ENCODE results near the gene TEX19. TPM values are rescaled to one million over a fixed set of nuclear protein-coding genes. Genes with fewer than 3 reads are reported as not detected.
A peak's percentile ranks its signal among the peaks of the same experiment; 100 is the strongest.

The TEX19 gene
- total and polyA plus RNA-seq, 2 experiments from 2014 or later: 0.51 TPM; not detected in 1

- peaks cover 42% of the 10 kb centered on the region for H3K27me3 ChIP-seq
- DNase-seq (ENCODE audit: low read depth in 1 of 2, low spot score in 1 of 2): no peak
These were observed 30.7 kb upstream of the TEX19 start for GRCh38 chr17:82328141-82328993.

GRCh38 chr17:82328994-82329507 lies 30.0 kb upstream of the TEX19 start:
- Histone ChIP-seq H3K4me3 (no peak overlapping the region), H3K27me3 (peaks cover 49% of the 10 kb centered on the region), H3K9me3 (ENCODE audit: low read depth) (no peaks in the 10 kb centered on the region), H3K27ac (no peak overlapping the region), H3K4me1 (ENCODE audit: low read depth) (peaks cover 31% of the 10 kb centered on the region), H3K36me3 (no peaks in the 10 kb centered on the region)
- no peak for DNase-seq (ENCODE audit: low read depth in 1 of 2, low spot score in 1 of 2)
- no peak for TF ChIP-seq CTCF (IDR thresholded peaks at IDR 0.05; ENCODE audit: low read depth, low read length)

More at GRCh38 chr17:82328141-82328993, 30.7 kb upstream of the TEX19 start:
- no peaks in the 10 kb centered on the region for H3K9me3 ChIP-seq (ENCODE audit: low read depth)
- no peak for TF ChIP-seq CTCF (IDR thresholded peaks at IDR 0.05; ENCODE audit: low read depth, low read length)
- peaks cover 31% of the 10 kb centered on the region for H3K4me1 ChIP-seq (ENCODE audit: low read depth)
- H3K4me3 ChIP-seq: no peak overlapping the region
- H3K27ac ChIP-seq: no peak overlapping the region
- H3K36me3 ChIP-seq: no peaks in the 10 kb centered on the region

- no peak for TF ChIP-seq CTCF (IDR thresholded peaks at IDR 0.05; ENCODE audit: low read depth, low read length)
- H3K36me3 ChIP-seq: no peaks in the 10 kb centered on the region
- H3K4me3 ChIP-seq: no peak overlapping the region
- no peak overlapping the region for H3K27ac ChIP-seq
- DNase-seq (ENCODE audit: low read depth in 1 of 2, low spot score in 1 of 2): no peak
- no peaks in the 10 kb centered on the region for H3K9me3 ChIP-seq (ENCODE audit: low read depth)
- H3K27me3 ChIP-seq: peaks cover 57% of the 10 kb centered on the region
- H3K4me1 ChIP-seq (ENCODE audit: low read depth): peaks cover 31% of the 10 kb centered on the region
These were observed 29.2 kb upstream of the TEX19 start for GRCh38 chr17:82329683-82330321.

- H3K4me1 ChIP-seq (ENCODE audit: low read depth): peaks cover 31% of the 10 kb centered on the region
- peaks cover 64% of the 10 kb centered on the region for H3K27me3 ChIP-seq
- H3K9me3 ChIP-seq (ENCODE audit: low read depth): no peaks in the 10 kb centered on the region
- no peak for TF ChIP-seq CTCF (IDR thresholded peaks at IDR 0.05; ENCODE audit: low read depth, low read length)
- no peaks in the 10 kb centered on the region for H3K36me3 ChIP-seq
- DNase-seq (ENCODE audit: low read depth in 1 of 2, low spot score in 1 of 2): peak; percentile 59 to 75
- no peak overlapping the region for H3K27ac ChIP-seq
- no peak overlapping the region for H3K4me3 ChIP-seq
These were observed 28.5 kb upstream of the TEX19 start for GRCh38 chr17:82330322-82331239.

- no peaks in the 10 kb centered on the region for H3K36me3 ChIP-seq
- no peak for DNase-seq (ENCODE audit: low read depth in 1 of 2, low spot score in 1 of 2)
- no peak for TF ChIP-seq CTCF (IDR thresholded peaks at IDR 0.05; ENCODE audit: low read depth, low read length)
- H3K27me3 ChIP-seq: peaks cover 70% of the 10 kb centered on the region
- peaks cover 32% of the 10 kb centered on the region for H3K4me1 ChIP-seq (ENCODE audit: low read depth)
- H3K4me3 ChIP-seq: no peak overlapping the region
- H3K9me3 ChIP-seq (ENCODE audit: low read depth): no peaks in the 10 kb centered on the region
- no peak overlapping the region for H3K27ac ChIP-seq
These were observed 27.6 kb upstream of the TEX19 start for GRCh38 chr17:82331345-82331939.

Measured in cardiac muscle cell (in vitro differentiated cells and primary cell).